ENCODE measurements around the gene SUPT20HL2. TPM values are rescaled to one million over a fixed set of nuclear protein-coding genes. Genes with fewer than 3 reads are reported as not detected.

SUPT20HL2 gene
- total RNA-seq, 1 experiment from 2014 or later: not detected

- TF ChIP-seq, protein P1, sequence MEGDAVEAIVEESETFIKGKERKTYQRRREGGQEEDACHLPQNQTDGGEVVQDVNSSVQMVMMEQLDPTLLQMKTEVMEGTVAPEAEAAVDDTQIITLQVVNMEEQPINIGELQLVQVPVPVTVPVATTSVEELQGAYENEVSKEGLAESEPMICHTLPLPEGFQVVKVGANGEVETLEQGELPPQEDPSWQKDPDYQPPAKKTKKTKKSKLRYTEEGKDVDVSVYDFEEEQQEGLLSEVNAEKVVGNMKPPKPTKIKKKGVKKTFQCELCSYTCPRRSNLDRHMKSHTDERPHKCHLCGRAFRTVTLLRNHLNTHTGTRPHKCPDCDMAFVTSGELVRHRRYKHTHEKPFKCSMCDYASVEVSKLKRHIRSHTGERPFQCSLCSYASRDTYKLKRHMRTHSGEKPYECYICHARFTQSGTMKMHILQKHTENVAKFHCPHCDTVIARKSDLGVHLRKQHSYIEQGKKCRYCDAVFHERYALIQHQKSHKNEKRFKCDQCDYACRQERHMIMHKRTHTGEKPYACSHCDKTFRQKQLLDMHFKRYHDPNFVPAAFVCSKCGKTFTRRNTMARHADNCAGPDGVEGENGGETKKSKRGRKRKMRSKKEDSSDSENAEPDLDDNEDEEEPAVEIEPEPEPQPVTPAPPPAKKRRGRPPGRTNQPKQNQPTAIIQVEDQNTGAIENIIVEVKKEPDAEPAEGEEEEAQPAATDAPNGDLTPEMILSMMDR (conservative IDR thresholded peaks at IDR 0.05): no peak
- H2BK15ac ChIP-seq (ENCODE audit: low read depth, low read length): no peak overlapping the region
- H3K23ac ChIP-seq (ENCODE audit: insufficient read length, low read depth, low read length): no peak overlapping the region
- H3K14ac ChIP-seq (ENCODE audit: insufficient read depth, low read length): no peak overlapping the region
- H3K18ac ChIP-seq (ENCODE audit: insufficient read length, low read depth, low read length): no peak overlapping the region
- no peaks in the 10 kb centered on the region for H3K79me2 ChIP-seq (ENCODE audit: insufficient read depth, low read length)
- H3K23me2 ChIP-seq (ENCODE audit: insufficient read length, low read depth, low read length, poor library complexity, severe bottlenecking): no peaks in the 10 kb centered on the region
- H3K27me3 Mint-ChIP-seq (ENCODE audit: low read depth): no peaks in the 10 kb centered on the region; the same call in 1 of the 2 replicates
- peaks cover 0 to 7% (median 0%) of the 10 kb centered on the region in 3 experiments; a peak in 4 of 7 replicates for H3K36me3 Mint-ChIP-seq (ENCODE audit: insufficient read depth in 1 of 3, low read depth in 3 of 3)
- H4K5ac ChIP-seq (ENCODE audit: insufficient read length, low read depth, low read length): no peak overlapping the region
- WGBS (ENCODE audit: extremely low coverage, insufficient read length, low lambda C conversion rate): no CpG with 5 or more reads among the region's 4 CpGs
- 0 out of 2 replicates have a peak, but pooled peaks cover 2% of the 10 kb centered on the region for H3K4me1 ChIP-seq (ENCODE audit: insufficient read depth, low read length)
- no peak overlapping the region for H3K4me3 Mint-ChIP-seq
- H3K9me3 Mint-ChIP-seq: peaks cover 3 to 5% of the 10 kb centered on the region in 2 experiments; a peak in 3 of 5 replicates
- H3T11ph ChIP-seq (ENCODE audit: low read length): no peak overlapping the region
- no peak overlapping the region for H2AFZ ChIP-seq (ENCODE audit: low read length)
- no peak overlapping the region for H3K56ac ChIP-seq (ENCODE audit: insufficient read length, low read depth, low read length)
- DNase-seq: no peak
- no peaks in the 10 kb centered on the region for H4K20me1 ChIP-seq (ENCODE audit: control insufficient read depth, insufficient read depth, insufficient read length)
- H3K27me3 ChIP-seq (ENCODE audit: insufficient read depth, low read length): no peaks in the 10 kb centered on the region
- no peak overlapping the region for H4K8ac ChIP-seq (replicated peaks; ENCODE audit: insufficient read length, low read depth, low read length)
- H2BK5ac ChIP-seq (ENCODE audit: insufficient read length, low read length): no peak overlapping the region
- H4K91ac ChIP-seq (ENCODE audit: insufficient read length, low read depth, low read length): no peak overlapping the region
- peaks cover 17 to 19% of the 10 kb centered on the region in 2 experiments for H3K4me1 Mint-ChIP-seq
- no peaks in the 10 kb centered on the region for H3K9me3 ChIP-seq (ENCODE audit: control insufficient read depth, low read depth, low read length)
- H3K4me2 ChIP-seq (ENCODE audit: insufficient read depth, insufficient read length, low read length): no peak overlapping the region
- no peak overlapping the region for H3K4ac ChIP-seq (ENCODE audit: low read depth, low read length)
- no peak overlapping the region for H2BK20ac ChIP-seq (ENCODE audit: low read depth, low read length, poor library complexity, severe bottlenecking)
- H2BK120ac ChIP-seq (ENCODE audit: low read depth, low read length, poor library complexity, severe bottlenecking): no peak overlapping the region
- no peak overlapping the region for H3K27ac Mint-ChIP-seq
- no peak overlapping the region for H2BK12ac ChIP-seq (ENCODE audit: insufficient read length, low read depth, low read length)
- H3K9ac ChIP-seq (ENCODE audit: extremely low read depth, insufficient read length, low read length): no peak overlapping the region
- H3K27ac ChIP-seq (ENCODE audit: insufficient read length, low read depth, low read length): no peak overlapping the region
- no peak overlapping the region for H2AK5ac ChIP-seq (ENCODE audit: insufficient read length, low read length)
- no peaks in the 10 kb centered on the region for H3K79me1 ChIP-seq (ENCODE audit: insufficient read depth, low read depth, low read length, poor library complexity, severe bottlenecking)
These were observed 21.5 kb downstream of the SUPT20HL2 start for GRCh38 chrX:24292353-24292752.
